Astrocyte (in vitro differentiated cells and primary cell): Measurements from ENCODE around the gene PLEKHM3.

Experiments
- EZH2 ChIP-seq: IDR thresholded peaks from 2 replicates; pipeline ENCODE4 v1.6.1; 2012; ENCODE audit warnings: mild to moderate bottlenecking, low read length, inconsistent platforms; ENCODE audit not compliant: insufficient read depth
- TF ChIP-seq, protein P1 (sequence below): IDR thresholded peaks from 2 replicates; pipeline ENCODE4 v1.5.1; 2011; ENCODE audit warnings: low read depth, mild to moderate bottlenecking, inconsistent platforms, low read length, moderate library complexity; ENCODE audit not compliant: insufficient read depth

DNA sequence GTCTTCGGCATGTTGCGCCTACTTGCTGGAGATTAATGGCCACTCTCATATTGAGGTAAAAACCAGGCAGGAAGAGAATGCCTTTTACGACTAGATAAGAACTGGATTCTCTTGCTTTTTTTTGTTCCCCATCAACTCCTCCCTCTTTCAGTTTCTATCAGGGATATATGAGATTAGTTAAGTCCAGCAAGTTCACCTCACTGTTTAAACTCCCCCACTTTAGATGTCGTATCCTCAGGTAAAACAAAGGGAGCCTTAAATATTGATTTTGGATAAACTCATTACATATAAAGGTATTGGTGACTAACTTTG is 98.4 kb downstream of the PLEKHM3 start:
- TF ChIP-seq, protein P1, sequence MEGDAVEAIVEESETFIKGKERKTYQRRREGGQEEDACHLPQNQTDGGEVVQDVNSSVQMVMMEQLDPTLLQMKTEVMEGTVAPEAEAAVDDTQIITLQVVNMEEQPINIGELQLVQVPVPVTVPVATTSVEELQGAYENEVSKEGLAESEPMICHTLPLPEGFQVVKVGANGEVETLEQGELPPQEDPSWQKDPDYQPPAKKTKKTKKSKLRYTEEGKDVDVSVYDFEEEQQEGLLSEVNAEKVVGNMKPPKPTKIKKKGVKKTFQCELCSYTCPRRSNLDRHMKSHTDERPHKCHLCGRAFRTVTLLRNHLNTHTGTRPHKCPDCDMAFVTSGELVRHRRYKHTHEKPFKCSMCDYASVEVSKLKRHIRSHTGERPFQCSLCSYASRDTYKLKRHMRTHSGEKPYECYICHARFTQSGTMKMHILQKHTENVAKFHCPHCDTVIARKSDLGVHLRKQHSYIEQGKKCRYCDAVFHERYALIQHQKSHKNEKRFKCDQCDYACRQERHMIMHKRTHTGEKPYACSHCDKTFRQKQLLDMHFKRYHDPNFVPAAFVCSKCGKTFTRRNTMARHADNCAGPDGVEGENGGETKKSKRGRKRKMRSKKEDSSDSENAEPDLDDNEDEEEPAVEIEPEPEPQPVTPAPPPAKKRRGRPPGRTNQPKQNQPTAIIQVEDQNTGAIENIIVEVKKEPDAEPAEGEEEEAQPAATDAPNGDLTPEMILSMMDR: no peak
- TF ChIP-seq EZH2: no peak
